ENCODE data around the gene VPS51. TPM values are rescaled to one million over a fixed set of nuclear protein-coding genes. Genes with fewer than 3 reads are reported as not detected.

Gene VPS51
- total RNA-seq: 162 and 269 TPM in 2 replicates

DNA sequence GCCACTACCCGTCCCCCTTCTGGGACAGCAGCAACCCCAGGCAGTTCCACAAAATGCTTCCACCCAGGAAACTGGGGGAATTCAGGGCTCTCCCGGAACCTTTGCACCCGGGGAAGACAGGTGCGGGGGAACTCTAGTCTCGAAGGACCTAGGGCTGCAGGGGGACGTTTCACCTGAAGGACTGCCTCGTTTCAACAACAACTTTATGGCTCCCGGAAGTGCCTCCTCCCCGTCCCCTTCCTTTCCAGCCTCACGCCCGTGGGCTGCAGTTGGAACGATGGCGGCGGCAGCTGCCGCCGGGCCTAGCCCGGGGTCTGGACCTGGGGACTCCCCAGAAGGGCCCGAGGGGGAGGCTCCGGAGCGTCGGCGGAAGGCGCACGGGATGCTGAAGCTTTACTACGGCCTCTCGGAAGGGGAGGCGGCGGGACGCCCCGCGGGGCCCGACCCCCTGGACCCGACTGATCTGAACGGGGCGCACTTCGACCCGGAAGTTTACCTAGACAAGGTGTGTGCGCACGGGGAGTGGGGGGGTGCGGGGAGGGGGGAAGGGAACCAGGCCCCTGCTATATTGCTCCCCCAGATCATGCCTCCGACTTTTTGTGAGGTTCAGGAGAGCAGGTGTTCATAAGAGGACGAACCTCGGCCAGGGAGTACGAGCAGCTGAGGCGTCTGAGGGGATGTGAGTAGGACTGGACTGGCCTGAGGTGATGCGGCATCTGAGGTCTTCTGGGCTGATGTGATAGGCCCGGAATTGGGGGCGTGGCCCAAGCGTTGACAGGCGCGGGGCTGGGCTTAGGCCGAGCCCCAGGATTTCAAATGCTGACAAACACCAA lies at the start of gene VPS51:
Gene VPS51 (plus strand): TSS at position 241 of the 833 bp plus-strand sequence. CDS start 37 bp downstream, at position 278.

DNA sequence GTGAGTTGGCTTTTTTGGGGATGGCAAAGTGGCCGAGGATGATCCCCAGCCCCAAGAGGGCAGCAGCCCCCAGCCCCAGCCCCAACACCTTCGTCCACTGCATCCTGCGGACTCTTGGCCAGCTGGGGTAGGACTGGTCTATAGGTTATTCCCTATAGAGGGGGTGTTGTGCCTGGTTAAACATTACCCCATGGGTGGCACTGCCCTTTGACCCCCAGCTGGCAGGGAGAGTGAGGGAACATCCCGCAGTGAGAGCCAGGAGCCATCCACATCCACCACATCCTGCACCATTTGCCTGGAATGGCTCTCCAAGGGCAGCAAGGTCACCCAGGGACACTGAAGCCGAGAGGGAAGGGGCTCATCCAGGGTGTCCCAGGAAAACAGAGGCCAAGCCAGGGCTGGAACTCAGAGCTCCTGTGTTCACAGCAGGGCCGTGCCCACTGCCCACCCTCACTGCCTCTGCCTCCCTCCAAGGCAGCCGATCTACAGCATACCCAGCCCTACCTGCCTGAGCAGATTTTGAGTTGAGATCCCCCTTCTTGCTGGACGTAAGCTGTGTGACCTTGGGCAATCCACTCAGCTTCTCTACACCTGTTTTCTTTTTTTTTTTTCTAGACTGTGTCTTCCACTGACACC lies 37.5 kb upstream of the VPS51 start, which contains the start of gene NAALADL1:
Gene NAALADL1 (minus strand): TSS at position 135 of the 636 bp plus-strand sequence. CDS start 32 bp downstream, at position 103.

DNA sequence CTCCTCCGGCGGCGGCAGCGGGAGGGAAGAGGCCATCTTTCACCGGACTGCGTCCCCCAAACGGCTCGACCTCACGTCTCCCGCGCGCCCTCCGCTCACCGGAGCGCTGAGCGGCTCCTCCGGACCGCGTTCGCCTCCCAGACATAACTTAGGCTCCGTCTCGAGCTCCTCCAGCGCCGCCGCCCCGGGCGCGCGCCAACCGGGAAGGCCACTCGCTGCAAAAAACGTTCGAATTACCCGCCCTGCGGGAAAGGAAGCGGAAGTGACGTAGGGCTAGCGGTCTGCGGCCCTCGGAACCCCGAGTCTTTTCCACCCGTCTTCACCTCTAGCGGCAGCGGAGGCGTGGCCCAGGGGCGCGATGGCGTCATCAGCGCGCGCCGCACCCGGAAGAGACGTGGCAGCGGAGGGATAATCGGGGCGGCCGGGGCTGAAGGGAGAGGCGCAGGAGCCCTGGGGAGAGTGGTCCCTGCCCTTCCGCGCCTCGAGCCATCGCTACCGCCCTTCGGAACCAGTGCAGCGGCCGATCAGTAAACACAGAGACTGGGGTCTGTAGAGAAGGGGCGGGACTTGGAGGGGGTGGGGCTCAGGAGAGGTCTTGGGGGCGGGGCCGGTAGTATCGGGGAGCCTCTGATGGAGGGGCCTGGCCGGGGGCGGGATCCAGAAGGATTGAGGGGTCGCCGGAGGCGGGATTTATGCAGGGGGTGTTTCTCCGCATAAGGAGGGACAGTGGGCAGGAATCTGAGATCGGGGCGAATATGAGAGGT lies 12.0 kb upstream of the VPS51 start, which contains the start of the genes CDCA5 and ZFPL1:
Gene CDCA5 (minus strand): TSS at position 207 of the 764 bp plus-strand sequence. CDS start 62 bp downstream, at position 145.
Gene ZFPL1 (plus strand): TSS at position 389 of the 764 bp plus-strand sequence. CDS start 477 bp downstream, outside the sequence.

DNA sequence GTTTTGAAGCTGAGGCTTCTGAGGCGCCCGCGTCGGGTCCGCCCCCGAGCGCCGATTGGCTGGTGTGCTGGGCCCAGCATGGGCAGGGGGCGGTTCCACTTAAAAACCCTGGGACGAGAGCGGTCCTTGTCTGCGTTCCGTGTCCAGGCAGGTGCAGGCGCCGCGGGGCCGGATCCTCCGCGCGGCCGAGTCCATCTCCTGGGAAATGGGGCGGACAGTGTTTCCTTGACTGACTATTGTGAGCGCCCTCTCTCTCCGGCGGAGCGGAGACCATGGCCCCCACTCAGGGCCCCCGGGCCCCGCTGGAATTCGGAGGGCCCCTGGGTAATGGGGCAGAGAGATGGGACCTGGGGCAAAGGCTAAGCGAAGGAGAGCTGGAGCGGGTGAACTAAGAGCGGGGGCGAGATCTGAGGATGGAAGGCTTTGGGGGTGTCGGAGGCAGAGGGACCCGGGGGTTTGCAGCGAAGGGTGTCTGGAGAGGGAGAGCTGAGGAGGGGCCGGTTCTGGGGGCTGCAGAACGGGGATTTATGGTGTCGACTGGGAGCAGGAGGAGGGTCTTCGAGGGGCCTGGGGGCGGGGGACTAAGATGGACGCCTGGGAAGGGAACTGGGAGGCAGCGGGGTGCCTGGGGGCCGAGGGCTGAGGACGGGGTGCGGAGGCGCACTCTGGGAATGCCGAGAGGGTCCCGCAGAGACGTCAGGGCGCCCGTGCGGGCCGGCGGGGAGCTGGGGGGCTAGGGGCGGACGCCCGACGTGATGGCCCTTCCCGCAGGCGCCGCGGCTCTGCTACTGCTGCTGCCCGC lies 15.9 kb downstream of the VPS51 start, which contains the start of gene TM7SF2:
Gene TM7SF2 (plus strand): TSS at position 129 of the 802 bp plus-strand sequence. CDS start 144 bp downstream, at position 273.

DNA sequence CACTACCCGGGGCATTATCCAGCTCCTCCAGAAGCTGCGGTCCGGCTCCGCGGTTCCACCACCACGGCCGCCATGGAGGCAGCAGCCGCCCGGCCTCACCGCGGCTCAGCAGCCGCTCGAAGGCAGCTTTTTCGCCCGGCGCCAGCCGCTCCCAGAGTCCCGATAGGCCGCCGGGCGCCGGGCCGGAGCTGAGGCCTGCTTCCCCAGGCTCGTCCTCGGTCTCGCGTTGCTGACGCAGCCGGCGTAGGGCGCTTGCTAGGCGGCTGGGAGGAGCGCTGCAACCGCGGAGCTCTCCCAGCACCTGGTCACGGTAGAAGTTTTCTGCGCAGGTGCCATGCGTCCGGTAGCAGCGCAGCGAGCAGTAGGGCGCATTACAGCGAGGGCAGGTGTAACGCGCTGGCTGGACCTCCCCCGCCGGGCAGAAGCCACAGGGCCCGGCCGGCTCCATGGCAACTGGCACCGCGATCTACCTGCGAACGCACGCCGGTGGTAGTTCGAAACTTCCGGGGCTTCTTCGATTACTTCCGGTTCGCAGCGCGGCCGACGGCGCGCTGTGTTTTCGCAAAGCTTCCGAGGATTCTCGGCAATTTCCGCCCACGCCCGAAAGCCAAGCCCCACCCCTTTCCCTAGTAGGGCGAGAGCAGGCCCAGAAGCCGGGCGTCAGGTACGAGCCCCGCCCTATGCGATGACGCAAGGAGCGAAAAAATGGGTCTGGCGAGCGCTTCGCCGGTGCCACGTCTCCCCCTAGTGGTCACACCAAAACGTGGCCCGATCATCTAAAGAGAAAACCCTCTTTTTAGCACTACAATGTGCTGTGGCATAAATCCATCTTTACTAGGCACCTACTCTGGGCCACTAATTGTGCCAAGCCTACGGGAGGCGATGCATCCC lies 21.4 kb downstream of the VPS51 start, which contains the start of gene ZNHIT2:
Gene ZNHIT2 (minus strand): TSS at position 496 of the 891 bp plus-strand sequence. CDS start 48 bp downstream, at position 448.

DNA sequence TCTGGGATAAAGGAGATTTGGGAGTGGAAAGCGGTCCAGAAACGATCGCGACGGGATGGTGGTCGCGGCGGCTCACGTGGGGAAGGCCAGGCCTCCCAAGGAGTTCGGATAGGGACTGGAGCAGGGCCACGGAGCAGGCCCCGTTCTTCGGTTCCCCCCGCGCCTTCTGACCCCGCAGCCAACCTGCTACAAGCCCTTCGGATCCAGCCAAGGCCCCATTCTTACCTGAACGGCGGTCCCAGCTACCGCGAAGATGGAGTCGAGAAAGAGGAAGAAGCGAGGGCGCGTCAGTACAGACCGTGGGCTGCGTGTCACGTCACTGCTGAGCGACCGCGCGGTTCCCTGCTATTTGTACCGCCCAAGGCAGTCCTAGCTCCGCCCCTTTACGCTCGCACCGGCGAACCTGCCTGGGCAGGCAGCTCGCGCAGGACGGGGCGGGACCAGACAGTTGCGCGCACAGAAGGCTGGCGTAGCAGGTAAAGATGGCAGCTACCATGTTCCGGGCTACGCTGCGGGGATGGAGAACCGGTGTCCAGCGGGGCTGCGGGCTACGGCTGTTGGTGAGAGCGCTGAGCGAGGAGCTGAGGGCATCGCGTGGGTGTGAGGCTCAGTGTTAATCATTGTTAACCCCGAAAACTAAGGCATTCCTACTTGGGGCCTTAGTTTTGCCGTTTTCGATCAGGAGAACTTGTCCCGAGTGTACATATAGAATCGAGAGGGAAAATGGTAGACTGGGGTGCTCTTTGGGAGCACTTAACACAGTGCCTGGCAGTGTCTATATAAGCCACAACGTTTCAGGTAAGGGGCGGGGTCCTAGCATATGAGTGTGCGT lies 26.1 kb downstream of the VPS51 start, which contains the start of the genes FAU and MRPL49:
Gene FAU (minus strand): TSS at position 270 of the 832 bp plus-strand sequence. CDS start 321 bp downstream, outside the sequence.
Gene MRPL49 (plus strand): TSS at position 457 of the 832 bp plus-strand sequence. CDS start 26 bp downstream, at position 483.

DNA sequence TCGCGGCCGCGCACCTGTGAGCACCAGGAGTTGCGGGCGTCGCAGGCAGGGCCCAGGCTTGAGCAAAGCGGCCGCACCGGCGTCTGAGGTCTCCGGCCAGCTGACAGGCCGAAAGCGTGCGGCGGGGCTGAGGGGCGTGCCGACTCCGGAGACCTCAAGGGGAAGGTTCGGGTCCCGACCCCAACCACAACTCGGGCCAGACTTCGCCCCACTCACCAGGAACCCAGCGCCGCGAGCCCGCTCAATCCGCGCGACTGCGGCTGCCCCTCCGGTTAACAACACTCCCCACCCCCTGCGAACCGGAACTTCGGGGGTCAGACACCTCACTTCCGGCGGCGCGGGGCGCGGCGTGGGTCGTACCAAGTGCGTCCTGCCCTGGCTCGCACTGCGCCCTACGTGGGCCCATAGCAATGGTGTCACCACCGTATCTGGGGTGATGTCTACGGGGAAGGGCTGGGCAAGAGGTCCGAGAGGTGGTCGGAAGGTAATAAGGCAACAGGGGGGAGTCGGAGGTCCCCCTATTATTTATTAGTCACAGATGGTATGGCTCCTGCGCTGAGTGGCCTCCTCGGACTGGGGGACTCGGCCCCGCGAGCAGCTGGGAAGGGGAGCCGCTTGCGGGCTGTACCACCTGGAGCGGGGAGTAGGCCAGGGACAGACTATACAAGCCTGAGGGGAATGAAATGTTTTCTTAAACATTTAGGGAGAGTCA lies 38.4 kb downstream of the VPS51 start, which contains the start of gene SYVN1:
Gene SYVN1 (minus strand): TSS at position 280 of the 712 bp plus-strand sequence. CDS start 918 bp downstream, outside the sequence.

Other genes starting within 250 kb of the VPS51 start
- 109 and 125 TPM in 2 replicates for gene EHD1, start 217.6 kb upstream of the VPS51 start, total RNA-seq
- 27.2 and 29.9 TPM in 2 replicates for gene ATG2A, start 179.0 kb upstream of the VPS51 start, total RNA-seq
- gene PPP2R5B, start 171.5 kb upstream of the VPS51 start, total RNA-seq: 14.3 and 24.8 TPM in 2 replicates
- not detected in 2 replicates for gene GPHA2, start 160.3 kb upstream of the VPS51 start, total RNA-seq
- gene MAJIN, start 124.1 kb upstream of the VPS51 start, total RNA-seq: not detected in 2 replicates
- 0.65 and 1.3 TPM in 2 replicates for gene BATF2, start 99.2 kb upstream of the VPS51 start, total RNA-seq
- gene ARL2, start 82.1 kb upstream of the VPS51 start, total RNA-seq: 183 and 212 TPM in 2 replicates
- 18.9 and 25.1 TPM in 2 replicates for gene SNX15, start 68.8 kb upstream of the VPS51 start, total RNA-seq
- 20.3 and 39.6 TPM in 2 replicates for gene SAC3D1, start 55.0 kb upstream of the VPS51 start, total RNA-seq
- gene NAALADL1, start 37.7 kb upstream of the VPS51 start, total RNA-seq: 18.1 and 36.8 TPM in 2 replicates
- gene CDCA5, start 12.2 kb upstream of the VPS51 start, total RNA-seq: 2.8 and 31.4 TPM in 2 replicates
- gene ZFPL1, start 12.0 kb upstream of the VPS51 start, total RNA-seq: 67.4 and 68.3 TPM in 2 replicates
- 33.1 and 114 TPM in 2 replicates for gene TM7SF2, start 15.7 kb downstream of the VPS51 start, total RNA-seq
- 20.2 and 20.5 TPM in 2 replicates for gene ZNHIT2, start 21.5 kb downstream of the VPS51 start, total RNA-seq
- gene FAU, start 25.9 kb downstream of the VPS51 start, total RNA-seq: 376 and 394 TPM in 2 replicates
- 56.3 and 84.7 TPM in 2 replicates for gene MRPL49, start 26.1 kb downstream of the VPS51 start, total RNA-seq
- gene SYVN1, start 38.3 kb downstream of the VPS51 start, total RNA-seq: 19.7 and 21.0 TPM in 2 replicates
- not detected in 2 replicates for gene SPDYC, start 74.0 kb downstream of the VPS51 start, total RNA-seq
- 327 and 383 TPM in 2 replicates for gene CAPN1, start 85.7 kb downstream of the VPS51 start, total RNA-seq
- 6.7 and 28.8 TPM in 2 replicates for gene POLA2, start 165.7 kb downstream of the VPS51 start, total RNA-seq
- gene CDC42EP2, start 218.7 kb downstream of the VPS51 start, total RNA-seq: 19.9 and 24.8 TPM in 2 replicates
- 37.2 and 41.3 TPM in 2 replicates for gene DPF2, start 237.6 kb downstream of the VPS51 start, total RNA-seq